Measurements from ENCODE around the gene GLIPR1.
A peak's percentile ranks its signal among the peaks of the same experiment; 100 is the strongest.
"Not testable (repeated sequence)": the region's sequence is repeated elsewhere in the genome, so short reads cannot be mapped to it uniquely, and the experiment has no call there.

The GLIPR1 gene

GRCh38 chr12:75480469-75480949, at the start of gene GLIPR1:
GLIPR1 (plus strand) TSS chr12:75480755; CDS start chr12:75480881, 126 bp downstream.
- peak within 1 kb of the TSS; percentile 78 for H3K4me3 ChIP-seq (ENCODE audit: low read depth, low read length)
- in situ Hi-C loops (cut with HindIII; ENCODE audit: low sequenced_read_pairs): no loop called here
- TF ChIP-seq CTCF (IDR thresholded peaks at IDR 0.05; ENCODE audit: low read depth, low read length): no peak
- peak; percentile 99 for DNase-seq (ENCODE audit: low read depth, low spot score)

GRCh38 chr12:75432924-75433323, 47.6 kb upstream of the GLIPR1 start:
- in situ Hi-C loops (cut with HindIII; ENCODE audit: low sequenced_read_pairs): no loop called here
- TF ChIP-seq CTCF (IDR thresholded peaks at IDR 0.05; ENCODE audit: low read depth, low read length): no peak
- DNase-seq (ENCODE audit: low read depth, low spot score): peak; percentile 27
- no peak overlapping the region for H3K4me3 ChIP-seq (ENCODE audit: low read depth, low read length)

- DNase-seq (ENCODE audit: low read depth, low spot score): peak; percentile 40
- H3K4me3 ChIP-seq (ENCODE audit: low read depth, low read length): no peak overlapping the region
- peak; percentile 45 for TF ChIP-seq CTCF (IDR thresholded peaks at IDR 0.05; ENCODE audit: low read depth, low read length)
- in situ Hi-C loops (cut with HindIII; ENCODE audit: low sequenced_read_pairs): no loop called here
Observed at GRCh38 chr12:75437564-75437963, 43.0 kb upstream of the GLIPR1 start.

GRCh38 chr12:75438059-75438754, 42.3 kb upstream of the GLIPR1 start:
- TF ChIP-seq CTCF (IDR thresholded peaks at IDR 0.05; ENCODE audit: low read depth, low read length): no peak
- no peak for DNase-seq (ENCODE audit: low read depth, low spot score)

GRCh38 chr12:75439048-75439447, 41.5 kb upstream of the GLIPR1 start:
- H3K4me3 ChIP-seq (ENCODE audit: low read depth, low read length): no peak overlapping the region
- no peak for DNase-seq (ENCODE audit: low read depth, low spot score)
- no peak for TF ChIP-seq CTCF (IDR thresholded peaks at IDR 0.05; ENCODE audit: low read depth, low read length)
- in situ Hi-C loops (cut with HindIII; ENCODE audit: low sequenced_read_pairs): no loop called here

More at GRCh38 chr12:75438059-75438754, 42.3 kb upstream of the GLIPR1 start:
- in situ Hi-C loops (cut with HindIII; ENCODE audit: low sequenced_read_pairs): no loop called here
- H3K4me3 ChIP-seq (ENCODE audit: low read depth, low read length): no peak overlapping the region

- in situ Hi-C loops (cut with HindIII; ENCODE audit: low sequenced_read_pairs): no loop called here
- TF ChIP-seq CTCF (IDR thresholded peaks at IDR 0.05; ENCODE audit: low read depth, low read length): no peak
- DNase-seq (ENCODE audit: low read depth, low spot score): no peak
Observed at GRCh38 chr12:75439930-75440329, 40.6 kb upstream of the GLIPR1 start.

GRCh38 chr12:75441687-75442449, 38.7 kb upstream of the GLIPR1 start:
- DNase-seq (ENCODE audit: low read depth, low spot score); in situ Hi-C loops (cut with HindIII; ENCODE audit: low sequenced_read_pairs); H3K4me3 ChIP-seq (ENCODE audit: low read depth, low read length): not testable (repeated sequence)

More at GRCh38 chr12:75439930-75440329, 40.6 kb upstream of the GLIPR1 start:
- H3K4me3 ChIP-seq (ENCODE audit: low read depth, low read length): no peak overlapping the region

- DNase-seq (ENCODE audit: low read depth, low spot score); in situ Hi-C loops (cut with HindIII; ENCODE audit: low sequenced_read_pairs); H3K4me3 ChIP-seq (ENCODE audit: low read depth, low read length): not testable (repeated sequence)
Observed at GRCh38 chr12:75442454-75442853, 38.1 kb upstream of the GLIPR1 start.
